CD4-positive, alpha-beta T cell treated with Interferon alpha-2 for 1 hour (primary cell): Measurements from ENCODE around the gene EDNRA.
"Not testable (repeated sequence)": the region's sequence is repeated elsewhere in the genome, so short reads cannot be mapped to it uniquely, and the experiment has no call there.

ENCODE experiments used
- DNase-seq, 2 donors: peaks; one replicate each; pipeline ENCODE4 v3.0.0-alpha.2; 2020 to 2022

The EDNRA gene

DNA sequence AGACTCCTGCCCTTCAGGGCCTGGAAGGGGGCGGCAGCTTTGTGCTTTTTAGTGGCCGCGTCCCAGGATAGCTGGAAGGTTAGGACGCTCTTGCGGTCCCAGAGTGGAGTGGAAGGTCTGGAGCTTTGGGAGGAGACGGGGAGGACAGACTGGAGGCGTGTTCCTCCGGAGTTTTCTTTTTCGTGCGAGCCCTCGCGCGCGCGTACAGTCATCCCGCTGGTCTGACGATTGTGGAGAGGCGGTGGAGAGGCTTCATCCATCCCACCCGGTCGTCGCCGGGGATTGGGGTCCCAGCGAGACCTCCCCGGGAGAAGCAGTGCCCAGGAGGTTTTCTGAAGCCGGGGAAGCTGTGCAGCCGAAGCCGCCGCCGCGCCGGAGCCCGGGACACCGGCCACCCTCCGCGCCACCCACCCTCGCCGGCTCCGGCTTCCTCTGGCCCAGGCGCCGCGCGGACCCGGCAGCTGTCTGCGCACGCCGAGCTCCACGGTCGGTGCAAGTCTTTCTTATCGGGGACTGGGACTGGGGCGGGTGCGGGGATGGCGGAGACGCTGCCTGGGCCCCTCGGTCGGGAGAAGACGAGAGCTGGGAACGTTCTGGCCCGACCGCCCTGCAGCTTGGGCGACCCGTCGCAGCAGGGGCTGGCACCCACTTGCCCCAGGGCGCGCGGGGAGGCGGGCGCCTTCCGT, at the start of gene EDNRA:
EDNRA (plus strand) TSS at position 207 of the 686 bp plus-strand sequence. CDS start 4,585 bp downstream, outside the sequence.
- no peak for DNase-seq

DNA sequence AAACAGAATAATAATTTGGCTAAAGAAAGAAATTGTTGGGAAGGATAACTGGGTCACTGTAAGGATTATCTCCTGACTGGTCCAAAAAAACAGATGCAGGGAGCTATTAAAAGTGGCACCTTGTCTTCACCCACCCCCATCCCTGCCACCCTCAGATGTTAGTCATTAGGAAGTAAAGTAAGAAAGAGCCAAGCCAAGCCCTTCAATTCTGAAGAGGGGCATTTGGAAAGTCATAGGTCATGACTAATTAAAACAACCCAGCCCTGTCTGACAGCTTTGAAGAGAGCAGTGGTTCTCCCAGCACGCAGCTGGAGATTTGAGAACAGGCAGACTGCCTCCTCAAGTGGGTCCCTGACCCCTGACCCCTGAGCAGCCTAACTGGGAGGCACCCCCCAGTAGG, 46.5 kb upstream of the EDNRA start:
- DNase-seq, result not testable (repeated sequence)

DNA sequence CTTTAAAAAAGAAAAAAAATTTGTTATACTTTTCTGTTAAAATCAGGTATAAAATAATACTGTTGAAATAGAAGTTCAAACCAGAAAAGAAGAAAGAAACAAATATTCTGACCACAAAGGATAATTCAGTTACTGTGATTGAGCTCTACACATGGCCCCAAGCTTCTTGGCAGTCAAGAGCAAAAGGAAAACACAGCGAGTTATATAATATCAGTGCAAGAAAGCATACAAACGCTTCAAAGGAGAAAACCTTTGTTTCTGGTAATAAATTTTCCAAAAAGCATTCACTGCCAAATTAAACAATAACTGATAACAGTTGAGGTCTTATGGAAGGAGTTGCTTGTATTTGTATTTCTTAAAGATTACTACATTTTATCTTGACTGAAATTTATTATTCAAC, 40.5 kb upstream of the EDNRA start:
- no peak for DNase-seq

- no peak for DNase-seq
These were observed 33.1 kb upstream of the EDNRA start for GRCh38 chr4:147447786-147448185.

DNA sequence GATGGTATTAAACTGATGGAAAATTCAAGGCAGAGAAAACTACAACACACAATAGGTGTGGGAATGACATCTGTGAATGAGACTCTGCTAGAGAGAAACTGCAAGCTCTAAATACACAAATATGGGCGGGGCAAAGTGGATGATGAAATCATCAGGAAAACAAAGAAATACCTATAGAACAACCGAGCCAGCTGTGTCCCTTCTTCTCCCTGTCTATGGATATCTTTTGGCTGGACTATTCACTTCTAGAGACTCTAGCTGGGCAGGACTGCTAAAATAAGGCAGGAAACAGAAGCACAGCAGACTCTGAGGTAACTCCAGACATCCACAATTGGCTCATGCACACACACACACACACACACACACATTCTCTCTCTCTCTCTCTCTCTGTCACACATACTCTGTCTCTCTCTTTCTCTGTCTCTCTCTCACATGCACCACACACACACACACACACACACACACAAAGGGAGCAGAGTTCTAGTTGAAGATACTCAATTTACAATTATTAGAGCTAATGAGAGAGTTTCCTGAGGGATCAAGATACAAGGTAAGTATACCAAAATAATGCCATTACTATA, 27.2 kb upstream of the EDNRA start:
- DNase-seq, result no peak

GRCh38 chr4:147456706-147457105, 24.2 kb upstream of the EDNRA start:
- no peak for DNase-seq

DNA sequence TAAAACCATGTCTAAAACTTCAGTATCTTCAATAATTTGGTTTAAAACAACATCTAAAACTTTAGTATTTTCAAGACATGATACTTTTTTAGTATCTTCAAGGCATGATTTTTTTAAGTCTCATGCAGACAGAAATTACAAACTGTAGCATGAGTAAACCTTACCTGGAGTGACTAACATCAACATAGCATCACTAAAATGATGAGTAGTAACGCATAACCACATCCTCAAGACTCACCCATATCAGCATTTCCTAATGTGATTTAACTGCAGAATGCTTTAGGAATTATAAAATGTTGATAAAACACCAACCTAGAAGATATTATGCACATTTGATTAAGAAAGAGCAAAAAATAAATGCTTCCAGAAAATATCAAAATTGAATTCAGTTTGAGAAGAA, 19.7 kb upstream of the EDNRA start:
- DNase-seq, result no peak

- no peak for DNase-seq
These were observed 17.8 kb upstream of the EDNRA start for GRCh38 chr4:147463065-147463464.

DNA sequence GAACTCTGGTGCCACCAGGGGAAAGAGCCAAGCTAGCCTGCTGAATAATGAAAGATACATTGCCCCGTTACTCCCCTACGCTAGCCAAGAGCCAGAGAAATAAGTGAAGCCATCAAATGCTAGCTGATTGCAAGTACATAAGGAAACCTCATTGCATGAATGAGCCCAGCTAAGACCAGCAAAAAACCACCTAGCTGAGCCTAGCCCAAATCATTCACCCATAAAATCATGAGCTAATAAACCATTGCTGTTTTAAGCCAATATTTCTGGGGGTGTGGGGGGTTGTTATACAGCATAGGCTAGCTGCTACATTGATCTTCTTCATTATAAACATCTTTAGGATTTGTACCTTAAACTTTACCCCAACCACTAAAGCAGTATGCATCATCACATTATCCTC, 15.4 kb upstream of the EDNRA start:
- DNase-seq, result no peak

DNA sequence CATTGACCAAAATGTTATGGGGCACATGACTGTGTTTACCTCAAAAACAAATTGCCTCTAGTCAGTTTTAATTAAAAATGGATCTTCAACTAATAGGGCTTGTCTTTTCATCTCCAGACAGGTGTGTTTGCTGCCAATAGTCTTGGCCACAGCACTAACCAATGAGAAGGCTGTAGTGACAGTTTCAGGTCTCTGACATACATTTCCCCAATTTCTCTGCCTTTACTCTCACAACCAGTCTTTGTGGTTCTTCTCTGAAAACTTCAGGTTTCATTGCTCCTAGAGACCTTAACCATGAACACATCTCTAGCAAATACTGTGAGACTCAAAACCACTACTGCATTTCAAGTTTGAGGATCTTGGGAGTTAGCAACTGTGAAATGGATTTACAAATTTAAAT, 3.5 kb upstream of the EDNRA start:
- DNase-seq, result no peak

DNA sequence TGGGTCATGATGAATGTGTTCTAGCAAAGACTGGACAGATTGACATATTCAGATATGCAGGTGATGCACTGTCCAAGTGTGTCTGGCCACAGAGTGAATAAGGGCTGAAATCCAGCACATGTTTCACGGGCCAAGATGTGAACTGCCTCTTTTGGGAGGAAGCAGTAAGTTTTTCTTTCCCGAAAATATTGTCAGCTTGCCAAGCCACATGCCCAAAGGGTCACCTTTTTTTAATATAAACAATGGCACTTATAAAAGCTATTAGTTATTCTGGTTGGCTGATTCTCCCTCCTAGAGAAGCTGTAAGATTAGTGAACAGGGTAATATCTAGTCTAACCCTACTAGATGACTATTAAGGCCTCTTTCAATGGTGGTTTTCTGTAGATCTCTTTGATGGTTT, 1.5 kb upstream of the EDNRA start:
- no peak for DNase-seq

DNA sequence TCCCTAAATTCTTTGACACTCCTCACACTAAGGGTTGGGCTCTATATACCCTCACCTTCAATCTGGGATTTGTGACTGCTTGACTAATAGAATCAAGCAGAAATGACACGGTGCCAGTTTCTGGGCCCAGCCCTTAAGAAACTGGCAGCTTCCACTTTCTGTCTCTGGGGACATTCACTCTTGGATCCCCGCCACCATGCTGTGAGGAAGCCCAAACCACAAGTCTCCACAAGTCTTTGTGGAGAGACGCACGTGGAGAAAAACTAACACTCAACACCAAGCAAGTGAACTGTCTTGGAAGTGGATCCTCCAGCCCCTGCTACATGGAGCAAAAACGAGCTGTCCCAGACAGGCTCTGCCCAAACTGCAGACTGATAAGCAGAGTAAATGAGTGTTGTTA, 1.1 kb upstream of the EDNRA start:
- no peak for DNase-seq

DNA sequence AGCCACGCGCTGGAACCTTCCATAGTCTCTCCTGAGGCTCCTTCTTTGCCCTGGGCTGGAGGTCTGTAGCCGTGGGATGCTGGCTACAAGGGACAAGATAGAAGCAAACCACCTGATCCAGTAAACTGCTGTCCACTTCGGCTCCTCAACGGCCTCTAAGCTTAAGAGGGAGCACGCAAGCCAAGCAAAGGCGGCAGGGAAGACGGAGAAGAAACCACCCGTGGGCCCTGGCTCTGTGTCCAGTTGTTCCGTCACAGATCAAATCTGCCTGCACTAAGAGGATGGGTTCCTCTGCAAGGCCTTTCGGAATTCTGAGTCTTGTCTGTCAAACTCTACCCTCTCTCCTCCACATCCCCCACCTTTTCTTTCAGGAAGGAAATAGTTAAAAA, 401 bp upstream of the EDNRA start:
- no peak for DNase-seq

DNA sequence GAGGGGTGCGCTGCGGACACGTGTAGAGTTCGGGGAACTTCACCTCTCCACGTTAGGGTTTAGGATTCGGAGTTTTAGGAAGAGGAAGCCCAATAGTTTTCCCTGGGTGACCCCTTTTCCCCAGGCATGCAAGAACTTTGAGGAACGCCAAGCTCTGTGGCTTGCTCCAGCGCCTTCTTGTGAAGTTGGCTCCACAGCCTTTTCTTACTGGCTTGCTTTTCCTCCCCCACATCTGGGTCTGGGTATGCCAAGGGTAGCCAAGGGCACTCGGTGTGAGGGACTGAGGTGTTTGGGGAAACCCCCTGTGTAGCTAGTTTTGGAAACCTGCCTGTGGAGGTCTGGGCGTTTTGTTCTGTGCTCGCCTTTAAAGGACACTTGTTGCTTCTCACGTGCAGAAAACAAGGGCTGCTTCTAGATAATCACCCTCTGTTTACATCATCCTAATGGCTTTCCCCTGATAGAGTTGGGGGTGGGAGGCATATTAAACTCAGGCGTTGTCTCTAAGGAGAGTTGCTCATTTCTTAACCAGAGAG, 746 bp downstream of the EDNRA start:
- no peak for DNase-seq

- DNase-seq, result no peak
These were observed 1.4 kb downstream of the EDNRA start for GRCh38 chr4:147482281-147482680.

DNA sequence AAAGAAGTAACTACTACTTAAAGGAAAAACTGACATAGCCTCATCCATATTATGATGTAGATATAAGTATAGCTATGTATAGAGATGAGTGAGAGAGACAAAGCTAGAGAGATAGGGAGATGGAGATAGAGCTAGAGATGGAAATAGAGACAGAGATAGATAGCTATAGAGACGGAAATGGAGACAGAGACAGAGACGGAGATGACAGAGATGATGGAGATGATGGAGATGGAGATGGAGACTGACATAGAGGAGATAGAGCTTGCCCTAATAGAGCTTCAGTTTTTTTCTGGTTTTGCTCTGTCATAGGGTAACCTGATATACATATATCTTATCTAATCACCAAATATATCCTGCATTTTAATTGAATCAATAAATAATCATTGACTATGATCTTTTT, 4.3 kb downstream of the EDNRA start:
- no peak for DNase-seq

GRCh38 chr4:147487616-147488015, 6.7 kb downstream of the EDNRA start:
- no peak for DNase-seq

GRCh38 chr4:147488556-147488955, 7.7 kb downstream of the EDNRA start:
- DNase-seq, result no peak

DNA sequence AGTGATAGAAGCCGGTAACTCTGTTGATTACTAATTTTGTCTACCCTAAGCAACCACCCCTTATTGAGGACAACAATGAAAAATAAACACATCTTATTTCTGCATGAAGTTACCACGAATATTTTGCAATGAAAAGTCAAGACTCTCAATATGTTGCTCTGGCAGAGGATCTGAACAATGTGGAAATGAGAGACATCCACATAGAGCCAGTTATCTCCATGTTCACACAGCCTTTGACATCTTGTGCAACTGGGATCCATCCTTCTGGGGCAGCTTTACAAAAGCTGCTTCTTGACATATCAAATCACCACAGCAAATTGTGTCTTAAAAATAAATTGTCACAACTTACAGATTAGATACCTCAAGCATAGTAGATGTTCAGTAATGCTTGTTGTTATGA, 10.2 kb downstream of the EDNRA start:
- DNase-seq, result no peak

GRCh38 chr4:147492306-147492705, 11.4 kb downstream of the EDNRA start:
- DNase-seq, result no peak

DNA sequence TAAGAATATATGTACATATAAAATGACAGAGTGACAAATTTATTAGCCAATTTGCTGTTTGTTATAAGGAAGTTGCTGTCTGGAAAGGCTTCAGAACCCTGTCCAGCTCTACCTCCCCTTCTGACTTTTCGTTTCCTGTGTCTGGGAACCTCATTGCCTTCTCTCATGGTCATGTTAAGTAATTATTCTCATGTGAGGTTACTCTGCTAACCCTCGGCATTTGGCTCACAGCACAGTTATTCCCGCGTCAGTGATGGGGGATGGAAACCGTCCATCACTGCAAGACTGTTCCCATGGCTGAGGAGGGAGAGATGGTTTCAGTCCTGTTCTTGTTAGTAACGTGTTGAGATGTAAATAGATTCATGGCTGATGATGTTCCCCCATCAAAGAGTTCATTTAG, 11.9 kb downstream of the EDNRA start:
- DNase-seq, result no peak

- DNase-seq, result no peak
These were observed 12.4 kb downstream of the EDNRA start for GRCh38 chr4:147493307-147493706.

DNA sequence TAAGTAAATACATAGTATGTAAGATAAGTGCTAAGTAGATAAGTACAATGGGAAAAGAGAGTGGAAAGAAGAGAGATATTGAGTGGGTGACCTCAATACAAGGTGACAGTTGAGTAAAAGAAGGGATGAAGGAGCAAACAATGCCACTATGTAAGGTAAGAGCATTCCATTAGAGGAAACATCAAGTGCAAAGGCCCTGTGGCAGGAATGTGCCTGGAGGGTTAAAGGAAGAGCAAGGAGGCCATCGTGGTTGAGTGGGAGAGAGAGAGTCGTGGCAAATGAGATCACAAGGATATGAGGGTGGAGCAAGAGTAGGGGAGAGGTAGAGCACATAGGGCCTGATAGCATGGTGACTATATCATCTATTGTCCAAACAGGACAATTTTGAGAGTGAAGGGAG, 13.4 kb downstream of the EDNRA start:
- no peak for DNase-seq

- DNase-seq, result no peak
These were observed 15.6 kb downstream of the EDNRA start for GRCh38 chr4:147496500-147496899.
